Hepatocyte (in vitro differentiated cells): ENCODE results near the gene NR1D1.

ENCODE experiments used
- EZH2 ChIP-seq: fragments of 200-600 bp; sonication (generic); IDR thresholded peaks from 2 replicates; pipeline ENCODE4 v1.6.1; 2016; ENCODE audit warnings: antibody characterized with exemption, mild to moderate bottlenecking, borderline replicate concordance
- TF ChIP-seq, protein P1 (sequence below): fragments of 200-600 bp; sonication (generic); IDR thresholded peaks from 2 replicates; pipeline ENCODE4 v1.5.1; 2016; ENCODE audit warnings: antibody characterized with exemption, mild to moderate bottlenecking; ENCODE audit not compliant: poor library complexity

DNA sequence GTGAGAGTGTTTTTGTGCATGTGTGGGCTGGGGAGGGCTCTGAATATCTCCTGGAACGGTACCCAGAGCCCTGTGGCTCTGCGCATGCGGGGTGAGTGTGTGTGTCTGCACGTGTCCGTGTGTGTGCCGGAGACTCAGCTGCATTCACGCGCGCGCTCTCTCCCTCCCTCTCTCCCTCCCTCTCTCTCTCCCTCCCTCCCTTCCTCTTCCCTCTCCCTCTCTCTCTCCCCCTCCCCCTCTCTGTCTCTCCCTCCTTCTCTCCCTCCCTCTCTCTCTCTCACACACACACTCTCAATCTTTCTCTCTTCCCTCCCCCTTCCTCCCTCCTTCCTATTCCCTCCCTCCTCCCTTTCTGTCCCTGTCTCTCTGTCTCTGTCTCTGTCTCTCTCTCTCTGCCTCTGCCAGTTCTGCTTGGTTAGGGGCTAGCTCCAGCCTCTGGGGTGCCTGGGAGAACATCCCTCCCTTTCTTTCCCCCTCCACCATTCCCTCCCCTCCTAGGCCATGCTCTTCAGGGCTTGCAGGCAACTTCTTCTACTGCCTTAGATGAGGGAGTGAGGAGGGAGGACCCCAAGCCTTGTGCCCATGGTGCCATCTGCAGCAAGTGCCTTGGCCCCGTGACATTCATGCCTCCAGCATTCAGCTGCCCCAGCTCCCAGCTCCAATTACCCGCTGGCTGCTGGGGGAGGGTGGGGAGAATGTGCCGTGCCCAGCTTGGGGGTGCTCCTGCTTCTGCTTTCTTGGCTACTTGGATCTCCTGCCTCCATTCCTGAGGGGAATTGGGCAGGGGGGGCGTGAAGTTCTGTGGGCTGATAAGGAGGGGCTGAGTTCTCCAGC, 31.3 kb downstream of the NR1D1 start:
- TF ChIP-seq, protein P1, sequence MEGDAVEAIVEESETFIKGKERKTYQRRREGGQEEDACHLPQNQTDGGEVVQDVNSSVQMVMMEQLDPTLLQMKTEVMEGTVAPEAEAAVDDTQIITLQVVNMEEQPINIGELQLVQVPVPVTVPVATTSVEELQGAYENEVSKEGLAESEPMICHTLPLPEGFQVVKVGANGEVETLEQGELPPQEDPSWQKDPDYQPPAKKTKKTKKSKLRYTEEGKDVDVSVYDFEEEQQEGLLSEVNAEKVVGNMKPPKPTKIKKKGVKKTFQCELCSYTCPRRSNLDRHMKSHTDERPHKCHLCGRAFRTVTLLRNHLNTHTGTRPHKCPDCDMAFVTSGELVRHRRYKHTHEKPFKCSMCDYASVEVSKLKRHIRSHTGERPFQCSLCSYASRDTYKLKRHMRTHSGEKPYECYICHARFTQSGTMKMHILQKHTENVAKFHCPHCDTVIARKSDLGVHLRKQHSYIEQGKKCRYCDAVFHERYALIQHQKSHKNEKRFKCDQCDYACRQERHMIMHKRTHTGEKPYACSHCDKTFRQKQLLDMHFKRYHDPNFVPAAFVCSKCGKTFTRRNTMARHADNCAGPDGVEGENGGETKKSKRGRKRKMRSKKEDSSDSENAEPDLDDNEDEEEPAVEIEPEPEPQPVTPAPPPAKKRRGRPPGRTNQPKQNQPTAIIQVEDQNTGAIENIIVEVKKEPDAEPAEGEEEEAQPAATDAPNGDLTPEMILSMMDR: no peak
- no peak for TF ChIP-seq EZH2
